Kidney (tissue), 14 donors: ENCODE measurements around the gene AMIGO2. TPM values are rescaled to one million over a fixed set of nuclear protein-coding genes. Genes with fewer than 3 reads are reported as not detected.

Source experiments
- DNase-seq, 5 donors: peaks; one replicate each; pipeline ENCODE4 v3.0.0-alpha.2; 2013 to 2020
- FAIRE-seq: peaks from 2 replicates; lab custom pipeline; 2012; peaks lifted over from hg19 to GRCh38; lab: Jason Lieb, UNC
- H3K27ac ChIP-seq, 2 donors: one replicate each; pipeline ENCODE4 v1.7.0; 2013; ENCODE audit warnings: low read depth in 2 of 2, low read length in 2 of 2, inconsistent platforms in 1 of 2
- H3K27me3 ChIP-seq: one replicate; pipeline ENCODE4 v1.7.1; 2013; ENCODE audit warnings: low read length, inconsistent platforms; ENCODE audit not compliant: control insufficient read depth, insufficient read depth
- H3K36me3 ChIP-seq, 3 donors: one replicate each; pipeline versions ENCODE4 v1.7.0 to v1.7.1; 2013; ENCODE audit warnings: low read length in 3 of 3, control low read depth in 1 of 3, inconsistent platforms in 1 of 3; ENCODE audit not compliant: insufficient read depth in 3 of 3, control insufficient read depth in 2 of 3
- H3K4me1 ChIP-seq, 3 donors: one replicate each; pipeline versions ENCODE4 v1.7.0 to v1.7.1; 2013; ENCODE audit warnings: low read length in 3 of 3, inconsistent platforms in 1 of 3, low read depth in 1 of 3; ENCODE audit not compliant: control insufficient read depth in 2 of 3, insufficient read depth in 2 of 3
- H3K4me3 ChIP-seq, 3 donors: one replicate each; pipeline versions ENCODE4 v1.7.0 to v1.8.1; 2013; ENCODE audit warnings: low read length in 3 of 3, control low read depth in 1 of 3, inconsistent platforms in 1 of 3
- H3K9ac ChIP-seq, 3 donors: one replicate each; pipeline versions ENCODE4 v1.7.0 to v1.7.1; 2013; ENCODE audit warnings: low read length in 3 of 3, control low read depth in 1 of 3, inconsistent platforms in 1 of 3
- H3K9me3 ChIP-seq, 3 donors: one replicate each; pipeline versions ENCODE4 v1.7.0 to v1.7.1; 2013; ENCODE audit warnings: low read length in 3 of 3, control low read depth in 1 of 3, inconsistent platforms in 1 of 3; ENCODE audit not compliant: control insufficient read depth in 2 of 3, insufficient read depth in 1 of 3
- CTCF ChIP-seq: IDR thresholded peaks from 3 replicates; pipeline ENCODE4 v1.5.1; 2012; ENCODE audit warnings: mild to moderate bottlenecking, moderate library complexity, borderline replicate concordance; ENCODE audit not compliant: insufficient read depth; ENCODE audit errors: extremely low read depth
- intact Hi-C: fragments of 100-400 bp; cut with DNase I; formaldehyde crosslinking; loops from one replicate; pipeline ENCODE4 v1.11.1; 2022
- polyA plus RNA-seq: library from polyadenylated mRNA; stranded (reverse); fragments of 350-450 nt; fragmentation: Illumina TruSeq; extraction: RNeasy Lipid Tissue Mini Kit (QIAGEN cat#74804); gene quantifications from one replicate; pipeline ENCODE4 v1.2.3, GENCODE V29; 2014; ENCODE audit warnings: low read depth, low replicate concordance; ENCODE audit not compliant: insufficient read depth
- total RNA-seq: library from RNA; stranded (reverse); fragmentation: NEBNext Ultra II Directional; extraction: Animal tissue kit (Norgen Biotek cat#: 25700); gene quantifications from one replicate; pipeline ENCODE4 v1.2.1, GENCODE V29; 2021
- donor health status: control.
- donor health status: control.
- donor health status: control.
- donor health status: control.
- donor health status: control.
- donor health status: DM: yes; HTN: yes; CAD: no.
- donor health status: Normal renal cell carcinoma (clear cell type).

AMIGO2 gene
- total and polyA plus RNA-seq, 2 donors from 2014 or later = 8.7 to 12.2 TPM

GRCh38 chr12:47029903-47030302, 49.9 kb downstream of the AMIGO2 start:
- FAIRE-seq (no peak), DNase-seq (no peak)
- H3K27me3 ChIP-seq = no peaks in the 10 kb centered on the region
- no peak overlapping the region for H3K4me3 ChIP-seq
- no peaks in the 10 kb centered on the region for H3K9me3 ChIP-seq
- TF ChIP-seq CTCF = no peak
- H3K27ac ChIP-seq = no peak overlapping the region
- intact Hi-C loops = loop anchor here (10.0 kb wide), 2 partner anchors 275 to 655 kb away; no protein-coding TSS in a partner anchor
- H3K4me1 ChIP-seq = peaks cover 0 to 5% (median 5%) of the 10 kb centered on the region in 3 donors
- H3K9ac ChIP-seq = no peak overlapping the region
- H3K36me3 ChIP-seq = no peaks in the 10 kb centered on the region

GRCh38 chr12:47028981-47029708, 50.6 kb downstream of the AMIGO2 start:
- Histone ChIP-seq H3K27me3 (no peaks in the 10 kb centered on the region), H3K4me3 (no peak overlapping the region), H3K36me3 (no peaks in the 10 kb centered on the region), H3K27ac (no peak overlapping the region), H3K9me3 (no peaks in the 10 kb centered on the region), H3K9ac (no peak overlapping the region), H3K4me1 (peaks cover 0 to 5% (median 5%) of the 10 kb centered on the region in 3 donors)
- TF ChIP-seq CTCF = no peak
- intact Hi-C loops = no loop called here
- FAIRE-seq (no peak), DNase-seq (no peak)

- no peak for FAIRE-seq
Observed at GRCh38 chr12:47028186-47028585, 51.6 kb downstream of the AMIGO2 start.

More at GRCh38 chr12:47028186-47028585, 51.6 kb downstream of the AMIGO2 start:
- Histone ChIP-seq H3K27me3 (no peaks in the 10 kb centered on the region), H3K9me3 (no peaks in the 10 kb centered on the region), H3K9ac (no peak overlapping the region), H3K4me3 (no peak overlapping the region), H3K27ac (no peak overlapping the region), H3K36me3 (no peaks in the 10 kb centered on the region), H3K4me1 (peaks cover 0 to 5% (median 4%) of the 10 kb centered on the region in 3 donors)
- intact Hi-C loops = no loop called here
- no peak for TF ChIP-seq CTCF
- DNase-seq = no peak

Other genes with a start within 250 kb of the AMIGO2 start
- gene PCED1B, start 338 bp downstream of the AMIGO2 start, total RNA-seq = 9.2 TPM
- gene PCED1B, start 338 bp downstream of the AMIGO2 start, polyA plus RNA-seq = 2.8 TPM